CD14-positive monocyte (primary cell): Measurements from ENCODE around the gene GABRB2. TPM values are rescaled to one million over a fixed set of nuclear protein-coding genes. Genes with fewer than 3 reads are reported as not detected.

ENCODE experiments used
- DNase-seq, 3 donors: peaks; one replicate each; pipeline ENCODE4 v3.0.0-alpha.2; 2011 to 2022
- H2AFZ ChIP-seq: 2 replicates; pipeline ENCODE4 v1.6.0; 2012; ENCODE audit warnings: mild to moderate bottlenecking, low read depth, low read length, inconsistent platforms; ENCODE audit not compliant: insufficient read depth, poor library complexity, severe bottlenecking
- H3K27ac ChIP-seq, 2 donors: 1 replicate in 1 of 2; 2 replicates in 1 of 2; pipeline ENCODE4 v1.5.1; 2012 to 2013; ENCODE audit warnings: low read length in 2 of 2, control low read depth in 1 of 2, inconsistent platforms in 1 of 2, low read depth in 1 of 2, mild to moderate bottlenecking in 1 of 2
- H3K27me3 ChIP-seq, 2 donors: one replicate each; pipeline versions ENCODE4 v1.6.0 to v1.6.1; 2011 to 2013; ENCODE audit warnings: low read length in 2 of 2; ENCODE audit not compliant: control insufficient read depth in 2 of 2, insufficient read depth in 2 of 2
- H3K36me3 ChIP-seq, 2 donors: replicated peaks in 1 of 2; 1 replicate in 1 of 2; 2 replicates in 1 of 2; pipeline versions ENCODE4 v1.5.1 to v1.6.1; 2012 to 2013; ENCODE audit warnings: low read length in 2 of 2, control low read depth in 1 of 2, inconsistent platforms in 1 of 2, mild to moderate bottlenecking in 1 of 2; ENCODE audit not compliant: insufficient read depth in 2 of 2, control insufficient read depth in 1 of 2
- H3K4me1 ChIP-seq, 2 donors: 1 replicate in 1 of 2; 2 replicates in 1 of 2; pipeline versions ENCODE4 v1.5.1 to v1.6.1; 2012 to 2013; ENCODE audit warnings: low read length in 2 of 2, control low read depth in 1 of 2, inconsistent platforms in 1 of 2, mild to moderate bottlenecking in 1 of 2, moderate library complexity in 1 of 2; ENCODE audit not compliant: insufficient read depth in 2 of 2, control insufficient read depth in 1 of 2
- H3K4me2 ChIP-seq: replicated peaks from 2 replicates; pipeline ENCODE3; 2012; ENCODE audit warnings: low read length, moderate library complexity, mild to moderate bottlenecking; ENCODE audit not compliant: poor library complexity, severe bottlenecking; ENCODE audit errors: extremely low read depth
- H3K4me3 ChIP-seq, 3 experiments: fragments of 200-600 bp in 1 of 3; sonication (generic) in 1 of 3; replicated peaks in 1 of 3; 1 replicate in 2 of 3; 2 replicates in 1 of 3; pipeline ENCODE4 v1.5.1; 2011 to 2013; ENCODE audit warnings: low read length in 3 of 3, mild to moderate bottlenecking in 3 of 3, control low read depth in 2 of 3, low read depth in 2 of 3, inconsistent platforms in 1 of 3, moderate library complexity in 1 of 3
- H3K79me2 ChIP-seq: 2 replicates; pipeline ENCODE4 v1.6.0; 2012; ENCODE audit warnings: mild to moderate bottlenecking, control low read depth, inconsistent platforms, low read length, moderate library complexity; ENCODE audit not compliant: insufficient read depth
- H3K9ac ChIP-seq: 2 replicates; pipeline ENCODE4 v1.6.0; 2017; ENCODE audit warnings: low read length, mild to moderate bottlenecking; ENCODE audit not compliant: insufficient read depth, poor library complexity, severe bottlenecking
- H3K9me3 ChIP-seq, 2 donors: replicated peaks in 1 of 2; 1 replicate in 1 of 2; 2 replicates in 1 of 2; pipeline versions ENCODE4 v1.5.1 to v1.6.1; 2012 to 2013; ENCODE audit warnings: low read length in 2 of 2, control low read depth in 1 of 2; ENCODE audit not compliant: control insufficient read depth in 1 of 2, insufficient read depth in 1 of 2
- H4K20me1 ChIP-seq: 2 replicates; pipeline ENCODE4 v1.6.0; 2012; ENCODE audit warnings: mild to moderate bottlenecking, low read length, control low read depth, moderate library complexity; ENCODE audit not compliant: insufficient read depth
- H3K27ac Mint-ChIP-seq, 7 donors: one replicate each; pipeline ENCODE4 v1.8.0; 2020; ENCODE audit warnings: mild to moderate bottlenecking in 7 of 7, mixed read lengths in 7 of 7, moderate library complexity in 6 of 7, inconsistent platforms in 2 of 7
- H3K27me3 Mint-ChIP-seq, 3 donors: one replicate each; pipeline ENCODE4 v1.8.0; 2021 to 2022; ENCODE audit warnings: low read depth in 3 of 3, mild to moderate bottlenecking in 3 of 3, mixed read lengths in 3 of 3, moderate library complexity in 3 of 3, inconsistent platforms in 1 of 3
- H3K36me3 Mint-ChIP-seq, 2 donors: one replicate each; pipeline ENCODE4 v1.8.0; 2020; ENCODE audit warnings: mixed read lengths in 2 of 2, inconsistent platforms in 1 of 2, mild to moderate bottlenecking in 1 of 2
- H3K4me1 Mint-ChIP-seq: one replicate; pipeline ENCODE4 v1.8.0; 2020; ENCODE audit warnings: mild to moderate bottlenecking, mixed read lengths
- H3K4me3 Mint-ChIP-seq, 2 donors: one replicate each; pipeline ENCODE4 v1.8.0; 2020; ENCODE audit warnings: mild to moderate bottlenecking in 2 of 2, mixed read lengths in 2 of 2, moderate library complexity in 1 of 2
- H3K9me3 Mint-ChIP-seq, 7 donors: one replicate each; pipeline ENCODE4 v1.8.0; 2020 to 2022; ENCODE audit warnings: mixed read lengths in 7 of 7, mild to moderate bottlenecking in 6 of 7, moderate library complexity in 6 of 7, inconsistent platforms in 2 of 7
- CTCF ChIP-seq: fragments of 200-600 bp; IDR thresholded peaks from one replicate; pipeline ENCODE4 v1.8.0; 2022; ENCODE audit warnings: antibody characterized with exemption, mild to moderate bottlenecking
- WGBS: methylation state at CpG from one replicate; pipeline ENCODE4 v1.1.5; 2013; ENCODE audit warnings: missing lambda C conversion rate; ENCODE audit not compliant: insufficient coverage; 5-methylcytosine and 5-hydroxymethylcytosine counted together
- intact Hi-C, 2 donors: fragments of 100-400 bp; cut with micrococcal nuclease; formaldehyde crosslinking; loops; one replicate each; pipeline versions ENCODE4 v1.15.0 to v1.15.1; 2023
- polyA plus RNA-seq, 3 donors: library from polyadenylated mRNA; depleted of rRNA in 1 of 3; unstranded in 2 of 3; stranded (reverse) in 1 of 3; fragments of 300-500 nt in 2 of 3; fragments of >200 nt in 1 of 3; fragmentation: Illumina TruSeq in 2 of 3; gene quantifications; 1 replicate in 2 of 3; 2 replicates in 1 of 3; pipeline ENCODE4 v1.2.3, GENCODE V29; 2012 to 2021

Gene GABRB2
- polyA plus RNA-seq, 3 donors = not detected

- no peak overlapping the region for H3K27ac ChIP-seq
- no peak for DNase-seq
- H3K4me2 ChIP-seq = peak overlapping the region; percentile 71
- peaks cover 0 to 24% of the 10 kb centered on the region in 2 donors for H3K9me3 ChIP-seq
- no peaks in the 10 kb centered on the region for H3K79me2 ChIP-seq
- 11% methylated on average over 3 of the region's 8 CpGs for WGBS
- Mint-ChIP-seq H3K4me1 (peaks cover 21% of the 10 kb centered on the region), H3K9me3 (peaks cover 1 to 31% (median 17%) of the 10 kb centered on the region in 7 donors), H3K4me3 (peak overlapping the region; percentile 74 to 97), H3K36me3 (peaks cover 0 to 2% of the 10 kb centered on the region in 2 donors), H3K27me3 (peaks cover 60 to 67% (median 64%) of the 10 kb centered on the region in 3 donors), H3K27ac (no peak overlapping the region)
- intact Hi-C loops = no loop called here
- peak overlapping the region in 1 of 3 experiments; percentile 67 for H3K4me3 ChIP-seq
- peaks cover 10 to 11% of the 10 kb centered on the region in 2 donors for H3K4me1 ChIP-seq
- H3K9ac ChIP-seq = no peak overlapping the region
- no peaks in the 10 kb centered on the region for H4K20me1 ChIP-seq
- peaks cover 58 to 60% of the 10 kb centered on the region in 2 donors for H3K27me3 ChIP-seq
- no peak for TF ChIP-seq CTCF
- H3K36me3 ChIP-seq = no peaks in the 10 kb centered on the region
- peak overlapping the region; percentile 41 for H2AFZ ChIP-seq
These were observed 443 bp downstream of the GABRB2 start for GRCh38 chr5:161546095-161546469.

GRCh38 chr5:161545344-161546094, 1.0 kb downstream of the GABRB2 start:
- Histone ChIP-seq H3K27ac (no peak overlapping the region), H3K36me3 (no peaks in the 10 kb centered on the region), H3K27me3 (peaks cover 58 to 60% of the 10 kb centered on the region in 2 donors), H2AFZ (no peak overlapping the region), H4K20me1 (no peaks in the 10 kb centered on the region), H3K4me2 (no peak overlapping the region), H3K9me3 (peaks cover 0 to 24% of the 10 kb centered on the region in 2 donors), H3K9ac (no peak overlapping the region), H3K4me1 (peaks cover 10 to 11% of the 10 kb centered on the region in 2 donors), H3K4me3 (no peak overlapping the region), H3K79me2 (no peaks in the 10 kb centered on the region)
- Mint-ChIP-seq H3K4me3 (peak overlapping the region in 1 of 2 donors; percentile 97), H3K36me3 (peaks cover 0 to 2% of the 10 kb centered on the region in 2 donors), H3K4me1 (peaks cover 21% of the 10 kb centered on the region), H3K27ac (no peak overlapping the region), H3K9me3 (peaks cover 0 to 31% (median 14%) of the 10 kb centered on the region in 7 donors), H3K27me3 (peaks cover 56 to 65% (median 65%) of the 10 kb centered on the region in 3 donors)
- DNase-seq = no peak
- WGBS = 4% methylated on average over 5 of the region's 8 CpGs
- TF ChIP-seq CTCF = no peak
- intact Hi-C loops = no loop called here
